ENCODE results near the gene PHACTR3. TPM values are rescaled to one million over a fixed set of nuclear protein-coding genes. Genes with fewer than 3 reads are reported as not detected.

The PHACTR3 gene
- total and polyA plus RNA-seq, 2 donors (not counting 3 experiments of a cell fraction or from before 2014, with no cell fraction given) = not detected

GRCh38 chr20:59629141-59630045, 25.1 kb downstream of the PHACTR3 start:
- H3K36me3 ChIP-seq (ENCODE audit: control insufficient read depth in 2 of 2, extremely low read depth in 1 of 2, insufficient read depth in 2 of 2, low read length in 2 of 2) = no peaks in the 10 kb centered on the region
- no peak overlapping the region for H2AFZ ChIP-seq (ENCODE audit: low read depth, low read length)
- no peaks in the 10 kb centered on the region for H3K4me1 ChIP-seq (ENCODE audit: control insufficient read depth, extremely low read depth, insufficient read depth, low read length)
- DNase-seq (ENCODE audit: low read depth, low spot score) (no peak), FAIRE-seq (no peak)
- POLR2A ChIA-PET = no interaction called here
- no peak overlapping the region for H3K4me3 ChIP-seq (replicated peaks in 1 of 3; ENCODE audit: insufficient read depth in 1 of 3, low read depth in 1 of 3, low read length in 3 of 3)
- CTCF ChIA-PET = no interaction called here
- TF ChIP-seq FOS (IDR thresholded peaks at IDR 0.05; ENCODE audit: borderline replicate concordance, insufficient read depth, low read length) = no peak
- no peak for TF ChIP-seq POLR2AphosphoS5 (IDR thresholded peaks at IDR 0.05; ENCODE audit: insufficient read depth, low read depth, low read length)
- TF ChIP-seq MYC (IDR thresholded peaks at IDR 0.05; ENCODE audit: low read depth, low read length) = no peak
- no peak for TF ChIP-seq EZH2 (IDR thresholded peaks at IDR 0.05; ENCODE audit: borderline replicate concordance, low read depth, low read length, severe bottlenecking)
- TF ChIP-seq, protein P1, sequence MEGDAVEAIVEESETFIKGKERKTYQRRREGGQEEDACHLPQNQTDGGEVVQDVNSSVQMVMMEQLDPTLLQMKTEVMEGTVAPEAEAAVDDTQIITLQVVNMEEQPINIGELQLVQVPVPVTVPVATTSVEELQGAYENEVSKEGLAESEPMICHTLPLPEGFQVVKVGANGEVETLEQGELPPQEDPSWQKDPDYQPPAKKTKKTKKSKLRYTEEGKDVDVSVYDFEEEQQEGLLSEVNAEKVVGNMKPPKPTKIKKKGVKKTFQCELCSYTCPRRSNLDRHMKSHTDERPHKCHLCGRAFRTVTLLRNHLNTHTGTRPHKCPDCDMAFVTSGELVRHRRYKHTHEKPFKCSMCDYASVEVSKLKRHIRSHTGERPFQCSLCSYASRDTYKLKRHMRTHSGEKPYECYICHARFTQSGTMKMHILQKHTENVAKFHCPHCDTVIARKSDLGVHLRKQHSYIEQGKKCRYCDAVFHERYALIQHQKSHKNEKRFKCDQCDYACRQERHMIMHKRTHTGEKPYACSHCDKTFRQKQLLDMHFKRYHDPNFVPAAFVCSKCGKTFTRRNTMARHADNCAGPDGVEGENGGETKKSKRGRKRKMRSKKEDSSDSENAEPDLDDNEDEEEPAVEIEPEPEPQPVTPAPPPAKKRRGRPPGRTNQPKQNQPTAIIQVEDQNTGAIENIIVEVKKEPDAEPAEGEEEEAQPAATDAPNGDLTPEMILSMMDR (IDR thresholded peaks at IDR 0.05; ENCODE audit: extremely low read depth in 1 of 2, insufficient read depth in 1 of 2, low read depth in 1 of 2, low read length in 2 of 2) = no peak
- TF ChIP-seq JUN (IDR thresholded peaks at IDR 0.05; ENCODE audit: borderline replicate concordance, insufficient read depth, insufficient read length, low read depth) = no peak
- no peak for TF ChIP-seq GATA2 (IDR thresholded peaks at IDR 0.05; ENCODE audit: insufficient read depth, insufficient read length, low read depth, low read length)
- no peak for TF ChIP-seq POLR2A (IDR thresholded peaks at IDR 0.05; ENCODE audit: low read depth, low read length)
- TF ChIP-seq, protein P2, sequence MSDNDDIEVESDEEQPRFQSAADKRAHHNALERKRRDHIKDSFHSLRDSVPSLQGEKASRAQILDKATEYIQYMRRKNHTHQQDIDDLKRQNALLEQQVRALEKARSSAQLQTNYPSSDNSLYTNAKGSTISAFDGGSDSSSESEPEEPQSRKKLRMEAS (IDR thresholded peaks at IDR 0.05; ENCODE audit: insufficient read depth, insufficient read length) = no peak
- H3K9me3 ChIP-seq (replicated peaks; ENCODE audit: control insufficient read depth, insufficient read depth, low read length) = no peaks in the 10 kb centered on the region
- dilution Hi-C loops (cut with MboI; ENCODE audit: extremely low pct_ligation_motif_present, low sequenced_read_pairs) = no loop called here
- intact Hi-C loops (cut with micrococcal nuclease) = no loop called here
- H3K9ac ChIP-seq (replicated peaks; ENCODE audit: extremely low read depth, insufficient read depth, low read length) = no peak overlapping the region
- no peaks in the 10 kb centered on the region for H4K20me1 ChIP-seq (replicated peaks; ENCODE audit: control insufficient read depth, extremely low read depth, insufficient read depth, low read length)
- BruUV-seq (replicated peaks) = no TSS peak
- H3K9me1 ChIP-seq (replicated peaks; ENCODE audit: control insufficient read depth, extremely low read depth, insufficient read depth, low read length) = no peaks in the 10 kb centered on the region
- H3K27me3 ChIP-seq (ENCODE audit: control insufficient read depth in 2 of 2, insufficient read depth in 2 of 2, low read length in 2 of 2) = no peaks in the 10 kb centered on the region
- H3K79me2 ChIP-seq (ENCODE audit: control insufficient read depth, insufficient read depth, low read length) = no peaks in the 10 kb centered on the region
- H3K27ac ChIP-seq (ENCODE audit: insufficient read depth, low read depth, low read length) = no peak overlapping the region
- no peak overlapping the region for H3K4me2 ChIP-seq (ENCODE audit: insufficient read depth, low read length)
